Gastroesophageal sphincter (tissue), 3 donors: ENCODE data around the gene GLCCI1.

ENCODE experiments used
- CTCF ChIP-seq, 4 experiments: fragments of 200-600 bp in 2 of 4; fragments of 450-650 bp in 2 of 4; sonication (generic) in 1 of 4; IDR thresholded peaks; one replicate each; pipeline ENCODE4 v1.5.1; 2017 to 2019; ENCODE audit warnings: antibody characterized with exemption in 4 of 4, mild to moderate bottlenecking in 2 of 4, moderate library complexity in 2 of 4
- EP300 ChIP-seq: sonication (generic); formaldehyde crosslinking; IDR thresholded peaks from one replicate; pipeline ENCODE4 v1.6.1; 2017; ENCODE audit warnings: antibody characterized with exemption, mild to moderate bottlenecking
- POLR2A ChIP-seq, 2 donors: fragments of 450-650 bp; IDR thresholded peaks; one replicate each; pipeline ENCODE4 v1.6.1; 2017; ENCODE audit warnings: antibody characterized with exemption in 2 of 2, mild to moderate bottlenecking in 2 of 2, moderate library complexity in 1 of 2
- POLR2AphosphoS5 ChIP-seq: sonication (generic); formaldehyde crosslinking; IDR thresholded peaks from one replicate; pipeline ENCODE4 v1.6.1; 2017; ENCODE audit warnings: antibody characterized with exemption

DNA sequence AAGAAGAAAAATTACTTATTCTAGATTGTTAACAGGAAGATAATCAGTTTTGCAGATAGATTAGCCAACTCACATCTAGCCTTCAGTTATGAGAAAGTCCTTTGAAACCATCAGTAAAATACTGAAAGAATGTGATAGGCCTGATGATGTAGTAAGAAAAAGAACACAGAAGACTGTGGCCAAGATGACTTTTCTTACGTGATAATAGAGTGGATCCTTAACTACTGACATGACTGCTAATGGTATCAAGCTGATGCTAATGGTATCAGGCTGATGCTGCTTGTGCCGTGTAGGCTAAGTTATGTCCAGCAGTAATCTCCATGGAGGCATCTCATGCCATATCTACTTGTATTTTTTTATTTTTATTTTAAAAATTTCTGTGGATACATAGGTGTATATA is 114.2 kb downstream of the GLCCI1 start:
- no peak for TF ChIP-seq POLR2AphosphoS5
- no peak for TF ChIP-seq CTCF (IDR thresholded peaks at IDR 0.05)
- TF ChIP-seq EP300, result no peak
- no peak for TF ChIP-seq POLR2A (IDR thresholded peaks at IDR 0.05)
